Measurements from ENCODE around the gene BSG.

GRCh38 chr19:628168-628567 lies 55.8 kb downstream of the BSG start:
- no peak for TF ChIP-seq EZH2phosphoT487 (IDR thresholded peaks at IDR 0.05; ENCODE audit: borderline replicate concordance, low read length)
- TF ChIP-seq, protein P1, sequence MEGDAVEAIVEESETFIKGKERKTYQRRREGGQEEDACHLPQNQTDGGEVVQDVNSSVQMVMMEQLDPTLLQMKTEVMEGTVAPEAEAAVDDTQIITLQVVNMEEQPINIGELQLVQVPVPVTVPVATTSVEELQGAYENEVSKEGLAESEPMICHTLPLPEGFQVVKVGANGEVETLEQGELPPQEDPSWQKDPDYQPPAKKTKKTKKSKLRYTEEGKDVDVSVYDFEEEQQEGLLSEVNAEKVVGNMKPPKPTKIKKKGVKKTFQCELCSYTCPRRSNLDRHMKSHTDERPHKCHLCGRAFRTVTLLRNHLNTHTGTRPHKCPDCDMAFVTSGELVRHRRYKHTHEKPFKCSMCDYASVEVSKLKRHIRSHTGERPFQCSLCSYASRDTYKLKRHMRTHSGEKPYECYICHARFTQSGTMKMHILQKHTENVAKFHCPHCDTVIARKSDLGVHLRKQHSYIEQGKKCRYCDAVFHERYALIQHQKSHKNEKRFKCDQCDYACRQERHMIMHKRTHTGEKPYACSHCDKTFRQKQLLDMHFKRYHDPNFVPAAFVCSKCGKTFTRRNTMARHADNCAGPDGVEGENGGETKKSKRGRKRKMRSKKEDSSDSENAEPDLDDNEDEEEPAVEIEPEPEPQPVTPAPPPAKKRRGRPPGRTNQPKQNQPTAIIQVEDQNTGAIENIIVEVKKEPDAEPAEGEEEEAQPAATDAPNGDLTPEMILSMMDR (IDR thresholded peaks at IDR 0.05; ENCODE audit: low read depth, low read length, poor library complexity, severe bottlenecking), result peak; percentile 57
